DMS79 treated with DMSO at 0.1 percent for 48 hours (cell line): ENCODE data around the gene MYH1.

ENCODE experiments used
- DNase-seq: peaks from one replicate; lab custom pipeline; 2025; lab: John Stamatoyannopoulos, UW

The MYH1 gene

DNA sequence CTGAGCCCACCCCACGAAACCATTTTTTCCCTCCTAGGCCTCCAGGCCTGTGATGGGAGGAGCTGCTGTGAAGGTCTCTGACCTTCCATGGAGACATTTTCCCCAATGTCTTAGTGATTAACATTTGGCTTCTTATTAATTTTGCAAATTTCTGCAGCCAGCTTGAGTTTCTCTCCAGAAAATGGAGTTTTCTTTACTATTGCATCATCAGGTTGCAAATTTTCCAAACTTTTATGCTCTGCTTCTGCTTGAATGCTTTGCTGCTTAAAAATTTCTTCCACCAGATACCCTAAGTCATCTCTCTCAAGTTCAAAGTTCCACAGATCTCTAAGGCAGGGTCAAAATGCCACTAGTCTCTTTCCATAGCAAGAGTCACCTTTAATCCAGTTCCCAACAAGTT lies 36.1 kb downstream of the MYH1 start:
- no peak for DNase-seq

DNA sequence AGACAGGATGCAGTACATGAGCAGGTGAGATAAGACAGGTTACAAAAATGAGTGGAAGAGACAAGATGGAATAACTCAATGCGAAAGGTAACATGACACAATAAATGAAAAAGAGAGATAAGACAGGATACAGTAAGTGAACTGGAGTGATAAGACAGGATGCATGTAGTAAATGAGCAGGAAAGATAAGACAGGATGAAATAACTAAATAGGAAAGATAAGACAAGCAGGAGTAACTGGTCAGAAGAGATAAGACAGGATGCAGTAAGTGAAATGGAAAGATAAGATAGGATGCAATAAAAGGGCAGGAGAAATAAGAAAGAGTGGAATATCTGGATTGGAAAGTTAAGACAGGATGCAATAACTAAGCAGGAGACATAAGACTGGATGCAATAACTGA lies 40.6 kb downstream of the MYH1 start:
- DNase-seq = no peak

DNA sequence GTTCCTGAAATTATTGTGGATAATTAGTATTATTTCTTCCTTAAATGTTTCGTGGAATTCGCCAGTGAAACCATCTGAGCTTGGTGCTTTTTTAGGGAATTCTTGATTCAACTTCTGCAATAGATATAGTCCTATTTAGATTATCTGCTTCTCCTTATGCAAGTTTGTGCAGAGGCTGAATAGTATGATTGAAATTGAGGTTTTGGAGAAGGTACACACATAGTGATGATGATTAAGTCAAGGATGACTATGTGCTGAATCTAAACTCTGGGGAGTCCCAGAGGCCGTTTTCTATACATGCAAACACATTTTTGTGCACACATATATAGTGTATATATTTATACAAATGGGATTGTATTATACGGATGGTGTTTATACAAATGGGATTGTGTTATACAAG lies 43.8 kb downstream of the MYH1 start:
- no peak for DNase-seq

DNA sequence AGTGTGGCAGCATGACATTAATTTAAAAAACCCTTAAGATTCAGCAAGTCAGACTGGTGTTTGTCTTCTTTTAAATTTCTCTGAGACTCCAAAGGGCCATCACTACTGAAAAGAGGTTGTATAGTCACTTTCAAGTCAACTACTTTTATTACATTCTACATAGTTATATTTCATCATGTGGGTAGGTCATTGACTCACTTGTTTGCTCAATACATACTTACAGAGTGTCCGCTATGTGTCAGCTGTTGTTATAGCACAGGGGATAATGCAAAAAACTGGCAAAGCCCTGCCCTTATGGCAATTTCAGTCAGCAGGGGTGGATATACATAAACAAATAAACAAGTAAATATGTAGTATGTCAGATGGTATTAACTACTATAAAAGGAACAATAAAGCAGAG lies 46.5 kb downstream of the MYH1 start:
- no peak for DNase-seq

DNA sequence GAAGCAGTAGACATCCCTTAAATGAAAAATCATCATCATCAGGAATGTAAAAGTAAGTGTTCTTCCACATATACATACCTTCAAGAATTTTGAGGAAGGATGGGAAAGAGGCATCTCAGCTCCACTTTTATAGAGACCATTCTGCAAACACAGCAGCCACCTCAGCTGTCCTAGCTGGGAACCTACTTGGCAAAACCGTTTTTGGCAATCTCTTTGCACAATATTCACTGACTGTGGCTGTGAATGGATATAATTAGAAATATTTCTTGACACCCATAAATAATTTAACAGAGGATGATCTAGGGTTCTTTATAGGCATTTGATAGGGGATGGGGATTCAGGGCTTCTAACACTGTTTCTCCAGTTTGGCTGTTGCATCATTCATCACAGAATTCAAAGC lies 48.9 kb downstream of the MYH1 start, which contains the start of gene MYH4:
TSS of gene MYH4 (minus strand) at position 101 of the 400 bp plus-strand sequence. CDS start 2,814 bp downstream, outside the sequence.
- DNase-seq = no peak

DNA sequence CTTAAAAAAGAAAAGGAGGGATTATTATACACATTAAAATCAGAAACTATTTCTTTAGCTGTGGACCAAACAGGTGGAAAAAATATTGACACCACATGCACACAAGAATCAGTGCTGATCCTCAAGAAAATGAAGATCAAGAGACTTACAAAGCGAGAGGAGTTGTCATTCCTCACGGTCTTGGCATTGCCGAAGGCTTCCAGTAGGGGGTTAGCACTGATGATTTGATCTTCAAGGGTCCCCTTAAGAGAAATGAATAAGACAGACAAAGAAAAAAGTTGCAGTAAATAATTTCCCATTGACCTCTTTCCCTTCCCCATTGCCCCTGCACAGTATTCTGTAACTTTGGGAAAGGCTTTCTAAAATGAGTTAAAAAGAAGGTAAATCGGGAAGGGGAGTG lies 54.9 kb downstream of the MYH1 start:
- no peak for DNase-seq

DNA sequence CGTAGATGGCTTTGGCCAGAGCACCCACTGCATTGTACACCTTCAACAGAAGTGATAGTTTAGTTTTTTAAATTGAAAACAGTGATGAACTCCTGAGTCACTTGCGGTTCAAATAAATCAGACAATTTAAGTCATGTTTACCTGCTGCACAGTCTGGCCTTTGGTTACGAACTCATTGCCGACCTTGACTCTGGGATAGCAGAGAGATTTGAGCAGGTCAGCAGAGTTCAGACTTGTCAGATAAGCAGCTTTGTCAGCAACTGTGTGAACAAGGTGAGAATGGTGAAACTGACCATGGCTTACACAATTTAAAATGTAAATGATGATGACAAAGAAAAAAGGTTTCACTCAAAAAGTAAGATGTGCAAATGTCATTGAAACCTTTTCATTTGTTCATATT lies 58.3 kb downstream of the MYH1 start:
- DNase-seq = no peak

DNA sequence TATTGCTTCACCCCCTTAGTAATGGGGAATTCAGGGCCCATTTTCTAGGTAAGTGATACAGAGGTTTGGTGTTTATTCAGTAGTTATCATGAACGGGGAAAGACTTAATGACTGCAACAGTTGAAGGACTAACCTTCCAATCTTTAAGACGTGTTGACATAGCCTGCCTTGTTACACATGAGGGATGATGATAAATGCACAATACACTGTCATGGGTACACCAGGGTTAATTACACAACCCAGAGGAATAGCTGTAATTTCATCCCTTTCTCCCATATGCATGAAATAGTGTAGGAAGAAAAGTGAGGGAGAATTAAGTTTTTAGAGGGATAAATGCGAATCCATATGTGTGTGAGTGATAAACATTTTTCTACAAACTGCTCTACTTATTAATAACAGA lies 59.6 kb downstream of the MYH1 start:
- no peak for DNase-seq

DNA sequence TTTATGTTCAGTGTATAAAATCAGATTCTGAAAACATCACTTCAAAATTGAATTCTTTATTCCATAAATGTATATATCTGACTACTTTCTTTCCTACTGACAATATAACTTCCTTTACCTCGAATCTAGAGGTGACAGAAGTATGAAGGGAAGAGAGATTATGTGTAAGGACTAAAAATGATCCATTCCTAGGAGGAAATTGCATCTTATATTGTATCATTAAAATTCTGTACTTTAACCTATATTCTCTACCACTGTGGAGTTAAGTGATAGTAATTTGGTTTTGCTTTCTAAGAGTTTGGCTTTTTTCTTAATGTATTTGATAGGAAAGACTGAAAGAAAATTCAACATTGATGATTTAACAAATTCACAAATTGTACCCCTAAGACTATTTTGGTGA lies 60.4 kb downstream of the MYH1 start:
- DNase-seq = no peak

DNA sequence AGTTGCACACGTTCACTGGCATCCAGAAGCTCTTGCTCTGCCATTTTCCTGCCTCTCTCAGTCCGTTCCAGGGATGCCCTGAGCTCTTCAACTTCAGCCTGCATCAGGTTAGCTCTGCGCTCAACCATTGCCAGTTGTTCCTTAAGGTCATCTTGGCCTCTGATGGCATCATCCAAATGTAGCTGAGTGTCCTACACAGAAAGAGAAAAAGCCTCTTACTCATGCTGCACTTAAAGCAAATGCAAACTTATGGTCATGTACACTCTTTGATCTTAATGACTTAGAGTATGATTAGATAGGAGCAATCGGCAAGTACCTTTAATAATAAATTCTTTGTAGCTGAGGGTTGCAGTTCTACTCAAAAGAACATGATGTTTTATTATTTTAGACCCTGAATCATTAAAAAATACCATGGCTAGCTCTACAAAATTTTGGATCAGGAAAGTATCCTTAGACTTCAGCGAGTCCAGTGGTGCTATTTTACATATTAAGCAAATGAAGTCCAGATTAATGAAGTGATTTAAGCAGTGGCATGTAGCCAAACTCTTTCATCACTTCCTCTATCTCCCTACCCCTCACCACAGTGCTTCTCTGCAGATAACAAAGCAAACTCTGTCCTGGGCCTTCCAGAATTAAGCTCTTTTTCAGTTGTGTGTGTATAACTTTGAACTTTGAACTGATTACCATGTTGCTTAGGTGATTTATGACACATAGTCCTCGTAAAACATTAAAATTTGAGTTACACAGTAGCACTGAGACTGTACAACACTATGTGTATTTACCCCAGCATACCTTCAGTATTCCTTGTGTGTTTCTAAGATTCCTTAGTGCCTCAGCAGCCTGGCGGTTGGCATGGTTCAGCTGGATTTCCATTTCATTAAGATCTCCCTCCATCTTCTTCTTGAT lies 71.1 kb downstream of the MYH1 start:
- no peak for DNase-seq
